Cardiac muscle cell (in vitro differentiated cells and primary cell): ENCODE data around the gene HRH3. TPM values are rescaled to one million over a fixed set of nuclear protein-coding genes. Genes with fewer than 3 reads are reported as not detected.
A peak's percentile ranks its signal among the peaks of the same experiment; 100 is the strongest.

ENCODE experiments used
- DNase-seq, 2 donors: peaks; one replicate each; pipeline versions ENCODE4 v3.0.0 to v3.0.0-alpha.2; 2010 to 2017; ENCODE audit warnings: low read depth in 1 of 2, low spot score in 1 of 2
- H3K27ac ChIP-seq: fragments of 200-600 bp; sonication (generic); 2 replicates; pipeline ENCODE4 v1.5.1; 2016
- H3K27me3 ChIP-seq: fragments of 200-600 bp; sonication (generic); 2 replicates; pipeline ENCODE4 v1.6.0; 2016; ENCODE audit warnings: control low read depth
- H3K36me3 ChIP-seq: fragments of 200-600 bp; sonication (generic); 2 replicates; pipeline ENCODE4 v1.5.1; 2016; ENCODE audit warnings: control low read depth
- H3K4me1 ChIP-seq: fragments of 200-600 bp; sonication (generic); 2 replicates; pipeline ENCODE4 v1.8.1; 2017; ENCODE audit warnings: low read depth, mild to moderate bottlenecking, mixed run types
- H3K4me3 ChIP-seq: fragments of 200-600 bp; sonication (generic); 2 replicates; pipeline ENCODE4 v1.5.1; 2016; ENCODE audit warnings: mild to moderate bottlenecking
- H3K9me3 ChIP-seq: fragments of 200-600 bp; sonication (generic); 2 replicates; pipeline ENCODE4 v1.5.1; 2017; ENCODE audit warnings: low read depth, mild to moderate bottlenecking, control low read depth
- polyA plus RNA-seq: library from polyadenylated mRNA; unstranded; fragments of >200 nt; fragmentation: Nextera tagmentation; extraction: Ambion mirVana; gene quantifications from 2 replicates; pipeline ENCODE4 v1.2.1, GENCODE V29; 2016
- total RNA-seq: library from RNA; depleted of rRNA; stranded (reverse); fragments of >200 nt; gene quantifications from 2 replicates; pipeline ENCODE4 v1.2.3, GENCODE V29; 2016
- TF ChIP-seq, protein P1 (sequence below): IDR thresholded peaks from 2 replicates; pipeline ENCODE4 v1.5.1; 2012; ENCODE audit warnings: low read depth, mild to moderate bottlenecking, low read length

The HRH3 gene
- total and polyA plus RNA-seq, 2 experiments from 2014 or later, result not detected

GRCh38 chr20:62168890-62169435 lies 51.1 kb downstream of the HRH3 start:
- H3K27ac ChIP-seq, result no peak overlapping the region
- no peaks in the 10 kb centered on the region for H3K4me1 ChIP-seq
- H3K9me3 ChIP-seq, result no peaks in the 10 kb centered on the region
- no peak for DNase-seq
- peaks cover 30% of the 10 kb centered on the region for H3K36me3 ChIP-seq
- TF ChIP-seq, protein P1, sequence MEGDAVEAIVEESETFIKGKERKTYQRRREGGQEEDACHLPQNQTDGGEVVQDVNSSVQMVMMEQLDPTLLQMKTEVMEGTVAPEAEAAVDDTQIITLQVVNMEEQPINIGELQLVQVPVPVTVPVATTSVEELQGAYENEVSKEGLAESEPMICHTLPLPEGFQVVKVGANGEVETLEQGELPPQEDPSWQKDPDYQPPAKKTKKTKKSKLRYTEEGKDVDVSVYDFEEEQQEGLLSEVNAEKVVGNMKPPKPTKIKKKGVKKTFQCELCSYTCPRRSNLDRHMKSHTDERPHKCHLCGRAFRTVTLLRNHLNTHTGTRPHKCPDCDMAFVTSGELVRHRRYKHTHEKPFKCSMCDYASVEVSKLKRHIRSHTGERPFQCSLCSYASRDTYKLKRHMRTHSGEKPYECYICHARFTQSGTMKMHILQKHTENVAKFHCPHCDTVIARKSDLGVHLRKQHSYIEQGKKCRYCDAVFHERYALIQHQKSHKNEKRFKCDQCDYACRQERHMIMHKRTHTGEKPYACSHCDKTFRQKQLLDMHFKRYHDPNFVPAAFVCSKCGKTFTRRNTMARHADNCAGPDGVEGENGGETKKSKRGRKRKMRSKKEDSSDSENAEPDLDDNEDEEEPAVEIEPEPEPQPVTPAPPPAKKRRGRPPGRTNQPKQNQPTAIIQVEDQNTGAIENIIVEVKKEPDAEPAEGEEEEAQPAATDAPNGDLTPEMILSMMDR, result no peak
- H3K27me3 ChIP-seq, result no peaks in the 10 kb centered on the region
- H3K4me3 ChIP-seq, result no peak overlapping the region

GRCh38 chr20:62168061-62168460 lies 52.0 kb downstream of the HRH3 start:
- no peak for DNase-seq
- Histone ChIP-seq H3K4me3 (no peak overlapping the region), H3K4me1 (no peaks in the 10 kb centered on the region)

DNA sequence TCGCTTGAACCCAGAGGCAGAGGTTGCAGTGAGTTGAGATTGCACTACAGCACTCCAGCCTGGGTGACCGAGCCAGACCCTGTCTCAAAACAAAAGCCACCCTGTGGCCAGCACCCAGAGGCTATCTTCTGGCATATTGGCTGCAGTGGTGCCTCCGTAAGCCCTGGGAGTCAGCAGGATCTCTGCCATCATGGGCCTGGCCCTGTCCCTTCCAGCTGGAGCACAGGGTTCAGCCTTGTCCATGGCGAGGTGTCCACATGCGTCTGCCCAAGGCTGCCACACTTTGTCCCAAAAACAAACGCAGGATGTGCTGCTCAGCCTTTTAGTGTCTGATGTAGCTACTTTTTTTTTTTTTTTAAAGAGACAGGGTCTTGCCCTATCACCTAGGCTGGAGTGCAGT lies 52.6 kb downstream of the HRH3 start:
- Histone ChIP-seq H3K4me3 (no peak overlapping the region), H3K36me3 (peaks cover 34% of the 10 kb centered on the region), H3K9me3 (no peaks in the 10 kb centered on the region), H3K27ac (no peak overlapping the region), H3K4me1 (no peaks in the 10 kb centered on the region), H3K27me3 (no peaks in the 10 kb centered on the region)
- no peak for DNase-seq
- TF ChIP-seq, protein P1, result no peak

More at GRCh38 chr20:62168061-62168460, 52.0 kb downstream of the HRH3 start:
- Histone ChIP-seq H3K27me3 (no peaks in the 10 kb centered on the region), H3K27ac (no peak overlapping the region), H3K9me3 (no peaks in the 10 kb centered on the region), H3K36me3 (peaks cover 34% of the 10 kb centered on the region)
- TF ChIP-seq, protein P1, result no peak

GRCh38 chr20:62165762-62166399 lies 54.2 kb downstream of the HRH3 start:
- no peak overlapping the region for H3K4me3 ChIP-seq
- H3K36me3 ChIP-seq, result peaks cover 35% of the 10 kb centered on the region
- no peak overlapping the region for H3K27ac ChIP-seq
- TF ChIP-seq, protein P1, result no peak
- DNase-seq, result peak in 1 of 2 donors; percentile 68
- H3K27me3 ChIP-seq, result no peaks in the 10 kb centered on the region
- no peaks in the 10 kb centered on the region for H3K9me3 ChIP-seq
- H3K4me1 ChIP-seq, result no peaks in the 10 kb centered on the region

Other genes starting within 250 kb of the HRH3 start
- 8.8 and 21.1 TPM in 2 replicates for gene TAF4, start 154.4 kb downstream of the HRH3 start, total RNA-seq
- 1.5 and 3.7 TPM in 2 replicates for gene TAF4, start 154.4 kb downstream of the HRH3 start, polyA plus RNA-seq
- 63.3 and 71.8 TPM in 2 replicates for gene LSM14B, start 97.8 kb downstream of the HRH3 start, total RNA-seq
- gene LSM14B, start 97.8 kb downstream of the HRH3 start, polyA plus RNA-seq, result 6.5 and 7.5 TPM in 2 replicates
- gene PSMA7, start 76.9 kb downstream of the HRH3 start, total RNA-seq, result 333 and 442 TPM in 2 replicates
- 386 and 505 TPM in 2 replicates for gene PSMA7, start 76.9 kb downstream of the HRH3 start, polyA plus RNA-seq
- 25.7 and 38.7 TPM in 2 replicates for gene SS18L1, start 76.5 kb downstream of the HRH3 start, total RNA-seq
- 2.5 and 3.2 TPM in 2 replicates for gene SS18L1, start 76.5 kb downstream of the HRH3 start, polyA plus RNA-seq
- gene MTG2, start 37.2 kb downstream of the HRH3 start, total RNA-seq, result 23.4 and 32.9 TPM in 2 replicates
- 20.4 and 27.8 TPM in 2 replicates for gene MTG2, start 37.2 kb downstream of the HRH3 start, polyA plus RNA-seq
- 33.5 and 43.4 TPM in 2 replicates for gene OSBPL2, start 18.2 kb upstream of the HRH3 start, total RNA-seq
- gene OSBPL2, start 18.2 kb upstream of the HRH3 start, polyA plus RNA-seq, result 37.5 and 44.7 TPM in 2 replicates
- 128 and 201 TPM in 2 replicates for gene ADRM1, start 82.7 kb upstream of the HRH3 start, total RNA-seq
- 105 and 160 TPM in 2 replicates for gene ADRM1, start 82.7 kb upstream of the HRH3 start, polyA plus RNA-seq
- gene LAMA5, start 147.0 kb upstream of the HRH3 start, total RNA-seq, result 103 and 162 TPM in 2 replicates
- gene LAMA5, start 147.0 kb upstream of the HRH3 start, polyA plus RNA-seq, result 168 and 214 TPM in 2 replicates
- 839 and 997 TPM in 2 replicates for gene RPS21, start 166.8 kb upstream of the HRH3 start, total RNA-seq
- 374 and 378 TPM in 2 replicates for gene RPS21, start 166.8 kb upstream of the HRH3 start, polyA plus RNA-seq
- 15.5 and 17.9 TPM in 2 replicates for gene CABLES2, start 187.0 kb upstream of the HRH3 start, total RNA-seq
- 21.4 and 23.8 TPM in 2 replicates for gene CABLES2, start 187.0 kb upstream of the HRH3 start, polyA plus RNA-seq
- gene RBBP8NL, start 207.3 kb upstream of the HRH3 start, total RNA-seq, result not detected in 2 replicates
- gene RBBP8NL, start 207.3 kb upstream of the HRH3 start, polyA plus RNA-seq, result not detected in 2 replicates